22Rv1 (cell line): ENCODE measurements around the gene DNAH8.

Experiments
- ZFX ChIP-seq: fragments of 450-650 bp; IDR thresholded peaks from 2 replicates; pipeline ENCODE4 v1.6.1; 2017; ENCODE audit warnings: antibody characterized with exemption, borderline replicate concordance
- TF ChIP-seq, protein P1 (sequence below): fragments of 450-650 bp; IDR thresholded peaks from 2 replicates; pipeline ENCODE4 v1.5.1; 2017; ENCODE audit warnings: mild to moderate bottlenecking

DNA sequence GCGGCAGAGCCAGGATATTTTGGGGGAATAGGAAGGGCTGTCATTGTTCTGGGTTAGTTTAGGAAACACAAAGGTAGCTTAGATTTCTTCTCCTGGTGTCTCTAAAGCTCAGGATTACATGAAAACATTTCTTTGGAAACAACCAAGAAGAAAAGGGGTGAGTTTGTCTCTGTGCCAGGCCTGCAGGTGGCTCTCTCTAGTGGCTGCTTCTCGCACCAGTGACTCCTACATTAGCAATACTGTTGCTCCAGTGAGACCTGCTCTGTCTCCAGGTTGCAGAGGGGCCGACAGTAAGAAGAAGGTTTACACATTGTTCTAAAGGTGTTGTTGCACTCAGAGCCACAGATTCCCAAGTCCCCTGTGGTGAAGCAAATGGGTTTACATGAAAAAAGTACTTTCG, 228.9 kb downstream of the DNAH8 start:
- TF ChIP-seq, protein P1, sequence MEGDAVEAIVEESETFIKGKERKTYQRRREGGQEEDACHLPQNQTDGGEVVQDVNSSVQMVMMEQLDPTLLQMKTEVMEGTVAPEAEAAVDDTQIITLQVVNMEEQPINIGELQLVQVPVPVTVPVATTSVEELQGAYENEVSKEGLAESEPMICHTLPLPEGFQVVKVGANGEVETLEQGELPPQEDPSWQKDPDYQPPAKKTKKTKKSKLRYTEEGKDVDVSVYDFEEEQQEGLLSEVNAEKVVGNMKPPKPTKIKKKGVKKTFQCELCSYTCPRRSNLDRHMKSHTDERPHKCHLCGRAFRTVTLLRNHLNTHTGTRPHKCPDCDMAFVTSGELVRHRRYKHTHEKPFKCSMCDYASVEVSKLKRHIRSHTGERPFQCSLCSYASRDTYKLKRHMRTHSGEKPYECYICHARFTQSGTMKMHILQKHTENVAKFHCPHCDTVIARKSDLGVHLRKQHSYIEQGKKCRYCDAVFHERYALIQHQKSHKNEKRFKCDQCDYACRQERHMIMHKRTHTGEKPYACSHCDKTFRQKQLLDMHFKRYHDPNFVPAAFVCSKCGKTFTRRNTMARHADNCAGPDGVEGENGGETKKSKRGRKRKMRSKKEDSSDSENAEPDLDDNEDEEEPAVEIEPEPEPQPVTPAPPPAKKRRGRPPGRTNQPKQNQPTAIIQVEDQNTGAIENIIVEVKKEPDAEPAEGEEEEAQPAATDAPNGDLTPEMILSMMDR = peak; percentile 20
- TF ChIP-seq ZFX = no peak
